DMS 273 (cell line): ENCODE measurements around the gene KIF7.
"Not testable (repeated sequence)": the region's sequence is repeated elsewhere in the genome, so short reads cannot be mapped to it uniquely, and the experiment has no call there.

ENCODE experiments used
- DNase-seq: peaks from one replicate; lab custom pipeline; 2025; ENCODE audit not compliant: unreplicated experiment; lab: John Stamatoyannopoulos, UW

The KIF7 gene

DNA sequence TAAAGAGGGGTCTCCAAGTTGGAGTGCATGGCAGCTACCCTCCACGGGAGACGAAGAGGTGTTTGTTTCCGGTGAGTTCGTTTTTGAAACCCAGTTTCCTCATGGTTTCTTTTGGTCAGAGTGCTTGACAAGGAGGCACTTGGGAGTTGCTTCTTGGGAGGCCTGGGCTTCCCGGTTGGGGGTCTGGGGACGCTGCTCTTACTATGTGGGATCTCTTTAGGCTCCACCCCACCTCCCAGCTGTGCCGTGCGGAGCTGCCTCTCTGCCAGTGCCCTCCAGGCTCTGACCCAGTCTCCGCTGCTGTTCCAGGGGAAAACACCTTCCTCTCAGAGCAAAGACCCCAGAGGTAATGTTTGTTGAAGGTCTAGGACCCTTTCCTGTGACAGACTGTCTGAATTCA, 29.6 kb downstream of the KIF7 start:
- no peak for DNase-seq

DNA sequence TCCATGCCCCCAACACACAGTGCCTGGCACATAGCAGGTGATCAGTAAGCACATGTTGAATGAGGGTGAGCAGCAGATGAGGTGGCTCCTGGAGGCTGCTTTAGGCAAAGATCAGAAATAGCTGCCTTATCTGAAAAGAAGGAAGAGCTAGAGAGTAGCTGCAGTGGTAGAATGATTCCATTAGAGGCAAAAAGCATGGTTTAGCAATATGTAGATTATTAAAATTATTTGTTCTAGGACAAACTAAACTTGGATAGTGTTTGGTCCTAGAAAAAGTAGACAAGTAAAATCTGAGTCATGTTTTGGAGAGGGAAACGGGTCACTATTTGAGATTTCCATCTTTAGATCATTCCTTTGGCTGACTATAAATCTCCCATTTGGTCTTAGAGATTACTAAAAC, 32.1 kb downstream of the KIF7 start:
- DNase-seq: no peak

DNA sequence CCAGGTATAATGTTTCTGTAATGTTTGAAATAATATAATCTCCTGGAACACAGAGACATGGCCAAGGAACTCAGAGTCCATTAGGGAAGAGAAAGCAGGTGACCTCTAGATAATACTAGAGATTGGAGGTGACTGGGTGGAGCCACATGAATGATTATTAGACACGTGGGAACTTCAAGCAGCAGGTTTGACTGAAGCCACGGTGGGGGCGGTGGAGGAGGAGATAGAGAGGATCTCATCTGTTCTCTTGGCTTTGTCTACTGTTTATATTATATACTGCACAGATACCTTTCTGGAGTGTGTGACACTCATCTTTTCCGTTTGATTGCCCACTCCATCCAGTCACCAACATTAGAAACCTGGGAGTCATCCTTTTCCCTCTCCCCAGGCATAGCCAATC, 33.7 kb downstream of the KIF7 start:
- no peak for DNase-seq

DNA sequence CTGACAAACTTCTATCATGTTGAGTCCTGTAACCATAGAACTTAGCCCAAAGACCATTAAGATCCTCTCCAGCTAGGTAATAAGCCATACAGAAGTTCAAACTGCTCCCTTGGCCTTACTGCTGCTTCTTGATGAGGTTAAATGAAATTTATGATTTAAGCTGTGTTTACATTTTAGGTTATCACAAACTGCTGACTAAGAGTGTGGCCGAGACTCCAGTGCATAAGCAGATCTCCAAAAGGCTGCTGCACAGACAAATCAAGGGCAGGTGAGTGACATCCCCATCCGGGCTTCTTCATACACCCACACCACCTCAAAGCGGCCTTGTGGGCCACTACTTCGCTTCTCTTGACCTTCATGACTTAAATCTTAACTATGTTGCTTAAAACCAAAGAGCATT, 39.0 kb downstream of the KIF7 start:
- no peak for DNase-seq

DNA sequence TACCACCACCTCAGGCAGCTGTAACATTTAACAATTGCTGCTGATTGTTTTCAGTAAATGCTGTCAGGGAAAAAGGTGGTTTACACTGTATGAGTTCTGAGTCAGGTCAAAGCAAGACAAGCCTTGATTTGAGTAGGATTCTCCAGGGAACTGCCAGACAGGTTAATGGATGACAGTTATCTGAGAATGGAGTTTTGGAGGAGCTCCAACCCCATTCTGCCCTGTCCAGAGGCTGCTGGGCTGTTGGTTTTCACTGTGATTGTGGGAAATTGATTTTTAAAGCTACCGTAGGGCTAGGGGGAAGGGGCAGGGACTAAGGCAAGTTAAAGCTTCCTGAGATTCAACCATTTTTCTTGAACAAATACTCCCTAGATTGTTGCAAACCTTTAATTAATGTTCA, 40.1 kb downstream of the KIF7 start:
- DNase-seq: no peak

DNA sequence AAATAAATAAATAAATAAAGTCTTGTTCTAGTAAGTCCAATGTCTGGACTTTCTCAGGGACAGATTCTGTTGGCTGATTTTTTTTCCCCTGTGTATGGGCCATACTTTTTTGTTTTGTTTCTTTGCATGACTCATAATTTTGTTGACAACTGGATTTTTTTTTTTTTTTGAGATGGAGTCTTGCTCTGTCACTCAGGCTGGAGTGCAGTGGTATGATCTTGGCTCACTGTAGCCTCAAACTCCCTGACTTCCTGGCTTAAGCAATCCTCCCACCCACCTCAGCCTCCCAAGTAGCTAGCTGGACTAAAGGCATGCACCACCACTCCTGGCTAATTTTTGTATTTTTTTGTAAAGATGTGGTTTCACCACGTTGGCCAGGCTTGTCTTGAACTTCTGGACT, 41.1 kb downstream of the KIF7 start:
- no peak for DNase-seq

DNA sequence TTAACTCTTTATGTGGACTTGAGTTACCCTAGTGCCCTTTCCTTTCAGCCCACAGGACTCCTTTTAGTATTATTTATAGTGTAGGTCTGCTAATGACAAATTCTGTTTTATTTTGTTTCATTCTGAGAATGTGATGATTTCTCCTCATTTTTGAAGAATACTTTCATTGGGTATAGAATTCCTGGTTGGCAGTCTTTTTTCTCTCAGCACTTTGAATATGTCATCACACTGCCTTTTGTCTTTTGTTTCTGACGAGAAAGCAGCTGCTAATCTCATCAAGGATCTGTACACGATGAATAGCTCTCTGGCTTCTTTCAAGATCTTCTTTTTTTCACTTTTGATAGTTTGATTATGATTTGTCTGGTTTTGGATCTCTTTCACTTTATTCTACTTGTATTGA, 42.2 kb downstream of the KIF7 start:
- no peak for DNase-seq

DNA sequence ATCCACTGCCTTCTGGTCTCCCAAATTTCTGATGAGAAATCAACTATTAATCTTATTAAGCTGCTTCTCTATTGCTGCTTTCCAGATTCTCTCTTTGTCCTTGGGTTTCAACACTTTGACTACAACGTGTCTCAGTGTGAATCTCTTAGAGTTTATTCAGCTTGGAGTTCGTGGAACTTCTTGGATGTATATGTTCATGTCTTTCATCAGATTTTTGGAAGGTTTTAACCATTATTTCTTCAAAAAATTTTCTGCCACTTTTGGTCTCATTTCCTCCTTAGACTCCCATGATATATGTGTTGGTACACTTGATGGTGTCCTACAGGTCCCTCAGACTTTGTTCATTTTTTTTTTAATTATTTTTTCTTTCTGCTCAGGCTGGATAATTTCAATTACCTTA, 44.0 kb downstream of the KIF7 start:
- DNase-seq: no peak

DNA sequence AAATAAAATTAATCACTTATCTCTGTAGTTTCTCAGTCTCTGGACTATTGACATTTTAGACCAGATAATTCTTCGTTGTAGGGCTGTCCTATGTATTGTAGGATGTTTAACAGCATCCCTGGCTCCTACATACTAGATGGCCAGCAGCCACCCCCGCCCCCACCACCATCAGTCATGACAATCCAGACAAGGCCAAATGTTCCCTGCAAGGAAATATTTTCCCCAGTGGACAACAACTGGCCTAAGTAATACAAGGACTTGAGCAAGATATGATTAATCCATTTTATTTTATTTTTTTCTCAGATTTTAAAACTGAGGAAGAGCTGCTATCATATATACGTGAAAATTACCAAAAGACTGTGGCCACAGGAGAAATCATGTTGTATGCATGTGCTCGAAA, 56.2 kb downstream of the KIF7 start:
- DNase-seq: no peak

DNA sequence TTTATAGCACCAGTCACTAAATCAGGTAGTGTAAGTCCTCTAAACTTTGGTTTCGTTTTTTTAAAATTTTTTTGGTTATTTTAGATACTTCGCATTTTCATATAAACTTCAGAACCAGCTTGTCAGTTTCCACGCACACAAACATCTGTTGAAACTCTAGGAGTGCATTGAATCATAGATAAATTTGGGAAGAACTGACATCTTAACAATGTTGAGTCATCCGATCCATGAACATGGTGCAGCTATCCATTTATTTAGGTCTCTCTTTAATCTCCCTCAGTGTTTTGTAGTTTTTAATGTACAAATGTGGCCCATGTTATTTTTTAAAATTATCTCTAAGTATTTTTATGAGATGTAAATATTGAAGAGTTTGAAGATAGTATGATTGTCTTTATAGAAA, 62.2 kb downstream of the KIF7 start:
- no peak for DNase-seq

DNA sequence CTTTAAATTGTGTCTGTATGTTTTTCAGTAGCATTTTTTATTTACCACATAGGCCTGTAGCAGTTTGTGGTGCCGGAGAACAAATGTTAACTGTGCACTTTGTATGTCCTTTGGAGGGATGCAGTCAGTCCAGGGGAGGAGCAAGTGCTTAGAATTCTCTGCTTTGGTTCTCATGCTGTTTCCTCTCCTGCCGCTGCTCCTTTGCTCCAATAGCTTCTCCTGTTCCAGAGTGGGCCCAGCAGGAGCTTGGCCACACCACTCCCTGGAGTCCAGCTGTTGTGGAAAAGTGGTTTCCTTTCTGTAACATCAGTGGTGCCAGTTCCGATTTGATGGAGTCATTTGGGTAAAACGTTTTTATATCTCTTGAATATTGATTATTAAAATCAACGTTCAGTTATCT, 63.4 kb downstream of the KIF7 start:
- DNase-seq: no peak

DNA sequence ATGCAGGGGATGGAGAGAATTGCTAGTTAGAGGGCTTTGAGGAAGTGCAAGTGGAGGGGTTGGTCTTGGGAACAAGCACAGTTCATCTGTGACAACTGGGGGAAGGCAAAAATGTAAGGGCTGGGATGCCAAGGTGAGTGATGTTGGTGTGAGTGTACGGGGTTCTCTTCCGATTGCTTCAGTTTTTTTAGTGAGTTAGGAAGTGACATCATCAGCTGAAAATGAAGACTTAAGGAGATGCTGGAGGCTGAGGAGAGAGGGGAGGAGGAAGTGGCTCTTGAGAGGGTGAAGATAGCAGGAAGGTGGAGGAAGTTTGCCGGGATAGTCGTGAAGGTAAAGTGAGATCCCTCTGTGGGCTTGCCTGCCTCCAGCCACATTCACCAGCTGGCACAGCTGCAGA, 67.3 kb downstream of the KIF7 start:
- no peak for DNase-seq

DNA sequence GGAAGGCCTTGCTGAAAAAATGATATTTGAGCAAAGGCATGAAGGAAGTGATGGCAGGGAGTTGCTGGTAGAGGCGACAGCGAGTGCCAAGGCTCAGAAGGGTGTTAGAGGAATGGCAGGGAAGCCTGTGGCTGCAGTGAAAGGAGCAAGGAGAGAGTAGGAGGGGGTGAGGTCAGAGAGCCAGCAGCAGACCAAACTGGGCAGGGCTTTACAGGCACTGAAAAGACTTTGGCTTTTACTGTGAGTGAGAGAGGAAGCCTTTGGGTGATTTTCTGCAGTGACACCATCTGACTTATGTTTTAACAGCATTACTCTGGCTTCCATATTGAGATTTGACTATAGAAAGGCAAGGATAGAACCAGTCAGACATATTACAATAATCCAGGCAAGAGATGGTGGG, 68.6 kb downstream of the KIF7 start:
- no peak for DNase-seq

DNA sequence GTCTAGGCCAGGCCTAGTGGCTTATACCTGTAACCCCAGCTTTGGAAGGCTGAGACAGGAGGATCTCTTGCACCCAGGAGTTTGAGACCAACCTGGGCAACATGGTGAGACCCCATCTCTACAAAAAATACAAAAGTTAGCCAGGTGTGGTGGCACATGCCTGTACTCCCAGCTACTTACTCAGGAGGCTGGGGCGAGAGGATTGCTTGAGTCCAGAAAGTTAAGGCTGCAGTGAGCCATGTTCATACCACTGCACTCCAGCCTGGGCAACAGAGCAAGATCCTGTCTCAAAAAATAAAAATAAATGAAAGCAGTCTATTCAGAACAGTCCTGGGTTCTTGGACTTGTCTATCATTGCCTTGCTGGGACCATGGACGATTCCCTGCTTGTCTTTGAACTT, 74.5 kb downstream of the KIF7 start:
- not testable (repeated sequence) for DNase-seq

DNA sequence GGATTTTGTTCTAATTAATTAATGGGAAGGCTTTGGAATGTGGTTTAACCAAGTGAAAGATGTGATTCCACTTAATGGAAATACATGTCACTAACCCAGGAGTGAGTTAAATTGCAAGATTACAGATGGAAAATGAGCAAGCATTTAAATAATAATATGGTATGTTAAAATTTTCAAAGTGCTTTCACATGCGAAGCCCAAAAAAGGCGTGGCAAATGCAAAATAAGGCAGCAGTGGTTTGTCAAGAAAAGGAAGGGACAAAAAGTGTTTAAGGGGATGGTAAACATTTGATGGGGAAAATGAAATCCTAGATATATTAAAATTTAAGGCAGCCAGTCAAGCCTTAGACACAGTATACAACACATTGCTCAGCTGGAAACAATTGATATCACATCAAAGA, 77.1 kb downstream of the KIF7 start:
- DNase-seq: no peak
